ENCODE results near the gene TBC1D13. TPM values are rescaled to one million over a fixed set of nuclear protein-coding genes. Genes with fewer than 3 reads are reported as not detected.
"Not testable (repeated sequence)": the region's sequence is repeated elsewhere in the genome, so short reads cannot be mapped to it uniquely, and the experiment has no call there.

Gene TBC1D13
- total and polyA plus RNA-seq, 9 donors, result 12.0 to 59.4 (median 38.1) TPM

- no peak overlapping the region for H3K4me3 ChIP-seq (ENCODE audit: low read length)
- 82% methylated on average over 2 of the region's 7 CpGs for WGBS (ENCODE audit: insufficient coverage)
- H3K9me3 ChIP-seq (replicated peaks; ENCODE audit: control insufficient read depth, low read depth, low read length), result peaks cover 4% of the 10 kb centered on the region
- H3K4me1 ChIP-seq (ENCODE audit: control insufficient read depth, insufficient read depth, low read length), result peaks cover 14% of the 10 kb centered on the region
- H3K27me3 ChIP-seq (ENCODE audit: control insufficient read depth, insufficient read depth, low read length), result no peaks in the 10 kb centered on the region
- DNase-seq, result no peak
- no peak overlapping the region for H3K27ac ChIP-seq (ENCODE audit: low read length)
- no peaks in the 10 kb centered on the region for H3K36me3 ChIP-seq (ENCODE audit: control insufficient read depth, insufficient read depth, low read length)
Observed at GRCh38 chr9:128781187-128782070, 5.6 kb upstream of the TBC1D13 start.

GRCh38 chr9:128782669-128783068, 4.4 kb upstream of the TBC1D13 start:
- no peaks in the 10 kb centered on the region for H3K27me3 ChIP-seq (ENCODE audit: control insufficient read depth, insufficient read depth, low read length)
- no peak for DNase-seq
- no peak overlapping the region for H3K4me3 ChIP-seq (ENCODE audit: low read length)
- H3K27ac ChIP-seq (ENCODE audit: low read length), result peak overlapping the region; percentile 89
- H3K4me1 ChIP-seq (ENCODE audit: control insufficient read depth, insufficient read depth, low read length), result peaks cover 21% of the 10 kb centered on the region
- peaks cover 4% of the 10 kb centered on the region for H3K9me3 ChIP-seq (replicated peaks; ENCODE audit: control insufficient read depth, low read depth, low read length)
- H3K36me3 ChIP-seq (ENCODE audit: control insufficient read depth, insufficient read depth, low read length), result no peaks in the 10 kb centered on the region
- no CpG with 5 or more reads among the region's 1 CpG for WGBS (ENCODE audit: insufficient coverage)

GRCh38 chr9:128785427-128785826, 1.6 kb upstream of the TBC1D13 start:
- no peaks in the 10 kb centered on the region for H3K27me3 ChIP-seq (ENCODE audit: control insufficient read depth, insufficient read depth, low read length)
- no peak overlapping the region for H3K4me3 ChIP-seq (ENCODE audit: low read length)
- H3K9me3 ChIP-seq (replicated peaks; ENCODE audit: control insufficient read depth, low read depth, low read length), result peaks cover 4% of the 10 kb centered on the region
- H3K4me1 ChIP-seq (ENCODE audit: control insufficient read depth, insufficient read depth, low read length), result peaks cover 31% of the 10 kb centered on the region
- no peak overlapping the region for H3K27ac ChIP-seq (ENCODE audit: low read length)
- WGBS (ENCODE audit: insufficient coverage), result 100% methylated on average over 1 of the region's 6 CpGs
- peaks cover 14% of the 10 kb centered on the region for H3K36me3 ChIP-seq (ENCODE audit: control insufficient read depth, insufficient read depth, low read length)
- no peak for DNase-seq

- H3K4me3 ChIP-seq (ENCODE audit: low read length), result peak overlapping the region; percentile 99
- H3K27ac ChIP-seq (ENCODE audit: low read length), result peak overlapping the region; percentile 84
- WGBS (ENCODE audit: insufficient coverage), result 0% methylated on average over 2 of the region's 7 CpGs
Observed at GRCh38 chr9:128787659-128788058, 606 bp downstream of the TBC1D13 start.

GRCh38 chr9:128788445-128788844, 1.4 kb downstream of the TBC1D13 start:
- H3K4me3 ChIP-seq (ENCODE audit: low read length), result peak overlapping the region; percentile 99
- H3K27ac ChIP-seq (ENCODE audit: low read length), result no peak overlapping the region
- H3K9me3 ChIP-seq (replicated peaks; ENCODE audit: control insufficient read depth, low read depth, low read length), result no peaks in the 10 kb centered on the region
- WGBS (ENCODE audit: insufficient coverage), result 25% methylated on average over 1 of the region's 1 CpG
- no peaks in the 10 kb centered on the region for H3K27me3 ChIP-seq (ENCODE audit: control insufficient read depth, insufficient read depth, low read length)
- no peak for DNase-seq
- peaks cover 44% of the 10 kb centered on the region for H3K36me3 ChIP-seq (ENCODE audit: control insufficient read depth, insufficient read depth, low read length)
- H3K4me1 ChIP-seq (ENCODE audit: control insufficient read depth, insufficient read depth, low read length), result peaks cover 24% of the 10 kb centered on the region

More at GRCh38 chr9:128787659-128788058, 606 bp downstream of the TBC1D13 start:
- peak; percentile 46 for DNase-seq
- Histone ChIP-seq H3K4me1 (ENCODE audit: control insufficient read depth, insufficient read depth, low read length) (peaks cover 28% of the 10 kb centered on the region), H3K36me3 (ENCODE audit: control insufficient read depth, insufficient read depth, low read length) (peaks cover 36% of the 10 kb centered on the region), H3K27me3 (ENCODE audit: control insufficient read depth, insufficient read depth, low read length) (no peaks in the 10 kb centered on the region), H3K9me3 (replicated peaks; ENCODE audit: control insufficient read depth, low read depth, low read length) (no peaks in the 10 kb centered on the region)

- 70% methylated on average over 2 of the region's 4 CpGs for WGBS (ENCODE audit: insufficient coverage)
- H3K36me3 ChIP-seq (ENCODE audit: control insufficient read depth, insufficient read depth, low read length), result peaks cover 62% of the 10 kb centered on the region
- H3K4me3 ChIP-seq (ENCODE audit: low read length), result no peak overlapping the region
- peaks cover 18% of the 10 kb centered on the region for H3K4me1 ChIP-seq (ENCODE audit: control insufficient read depth, insufficient read depth, low read length)
- H3K27ac ChIP-seq (ENCODE audit: low read length), result no peak overlapping the region
- H3K27me3 ChIP-seq (ENCODE audit: control insufficient read depth, insufficient read depth, low read length), result no peaks in the 10 kb centered on the region
- no peaks in the 10 kb centered on the region for H3K9me3 ChIP-seq (replicated peaks; ENCODE audit: control insufficient read depth, low read depth, low read length)
- no peak for DNase-seq
Observed at GRCh38 chr9:128790536-128790935, 3.5 kb downstream of the TBC1D13 start.

GRCh38 chr9:128792134-128792533, 5.1 kb downstream of the TBC1D13 start:
- no peak overlapping the region for H3K27ac ChIP-seq (ENCODE audit: low read length)
- 94% methylated on average over 9 of the region's 9 CpGs for WGBS (ENCODE audit: insufficient coverage)
- no peak for DNase-seq
- H3K4me3 ChIP-seq (ENCODE audit: low read length), result no peak overlapping the region
- H3K9me3 ChIP-seq (replicated peaks; ENCODE audit: control insufficient read depth, low read depth, low read length), result no peaks in the 10 kb centered on the region
- H3K27me3 ChIP-seq (ENCODE audit: control insufficient read depth, insufficient read depth, low read length), result no peaks in the 10 kb centered on the region
- H3K4me1 ChIP-seq (ENCODE audit: control insufficient read depth, insufficient read depth, low read length), result peaks cover 12% of the 10 kb centered on the region
- peaks cover 72% of the 10 kb centered on the region for H3K36me3 ChIP-seq (ENCODE audit: control insufficient read depth, insufficient read depth, low read length)

- Histone ChIP-seq H3K9me3 (replicated peaks; ENCODE audit: control insufficient read depth, low read depth, low read length) (no peaks in the 10 kb centered on the region), H3K4me1 (ENCODE audit: control insufficient read depth, insufficient read depth, low read length) (peaks cover 6% of the 10 kb centered on the region), H3K4me3 (ENCODE audit: low read length) (no peak overlapping the region), H3K27me3 (ENCODE audit: control insufficient read depth, insufficient read depth, low read length) (no peaks in the 10 kb centered on the region), H3K36me3 (ENCODE audit: control insufficient read depth, insufficient read depth, low read length) (peaks cover 81% of the 10 kb centered on the region), H3K27ac (ENCODE audit: low read length) (no peak overlapping the region)
- WGBS (ENCODE audit: insufficient coverage), result 96% methylated on average over 6 of the region's 8 CpGs
- no peak for DNase-seq
Observed at GRCh38 chr9:128792978-128793686, 6.1 kb downstream of the TBC1D13 start.

- not testable (repeated sequence) for H3K9me3 ChIP-seq (replicated peaks; ENCODE audit: control insufficient read depth, low read depth, low read length); DNase-seq; H3K4me1 ChIP-seq (ENCODE audit: control insufficient read depth, insufficient read depth, low read length); H3K27me3 ChIP-seq (ENCODE audit: control insufficient read depth, insufficient read depth, low read length); H3K4me3 ChIP-seq (ENCODE audit: low read length); H3K27ac ChIP-seq (ENCODE audit: low read length)
- peaks cover 87% of the 10 kb centered on the region for H3K36me3 ChIP-seq (ENCODE audit: control insufficient read depth, insufficient read depth, low read length)
- WGBS (ENCODE audit: insufficient coverage), result no CpG with 5 or more reads among the region's 2 CpGs
Observed at GRCh38 chr9:128794961-128795360, 7.9 kb downstream of the TBC1D13 start.

GRCh38 chr9:128798896-128799295, 11.8 kb downstream of the TBC1D13 start:
- WGBS (ENCODE audit: insufficient coverage), result 92% methylated on average over 7 of the region's 8 CpGs
- Histone ChIP-seq H3K27ac (ENCODE audit: low read length) (no peak overlapping the region), H3K27me3 (ENCODE audit: control insufficient read depth, insufficient read depth, low read length) (no peaks in the 10 kb centered on the region), H3K4me1 (ENCODE audit: control insufficient read depth, insufficient read depth, low read length) (no peaks in the 10 kb centered on the region), H3K4me3 (ENCODE audit: low read length) (no peak overlapping the region), H3K36me3 (ENCODE audit: control insufficient read depth, insufficient read depth, low read length) (peaks cover 76% of the 10 kb centered on the region), H3K9me3 (replicated peaks; ENCODE audit: control insufficient read depth, low read depth, low read length) (no peaks in the 10 kb centered on the region)
- no peak for DNase-seq

Data from muscle of leg (tissue), 11 donors.